ENCODE data around the gene ZMYND11.

The ZMYND11 gene

DNA sequence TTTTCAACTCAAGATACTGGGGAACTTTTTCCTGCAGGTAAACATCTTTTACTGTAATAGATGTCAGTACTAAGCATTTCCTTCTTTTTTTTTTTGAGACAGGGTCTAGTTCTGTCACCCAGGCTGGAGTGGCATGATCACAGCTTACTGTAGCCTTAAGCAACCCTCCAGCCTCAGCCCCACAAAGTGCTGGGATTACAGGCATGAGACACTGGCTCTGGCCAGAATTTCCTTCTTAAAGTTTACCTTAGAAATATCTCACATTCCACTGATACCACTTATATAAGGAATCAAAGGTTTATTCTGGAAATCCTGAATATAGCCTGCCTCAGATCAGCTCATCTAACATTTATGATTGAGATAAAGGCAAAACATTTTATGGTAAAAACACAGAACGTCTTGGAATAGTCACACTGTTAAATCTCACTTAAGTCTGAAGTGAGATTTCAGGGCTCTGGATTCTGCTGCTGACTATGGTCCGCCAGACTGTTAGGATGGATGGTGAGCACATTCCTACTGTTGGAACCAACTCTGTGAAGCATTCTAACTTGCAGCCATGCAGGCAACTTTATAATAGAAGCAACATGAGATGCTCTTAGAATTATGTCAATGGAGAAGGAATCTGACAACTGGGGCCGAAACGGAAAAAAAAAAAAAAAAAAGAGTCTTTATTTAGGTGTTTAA is 151.9 kb downstream of the ZMYND11 start:
- no peak overlapping the region for H3K4me3 ChIP-seq (ENCODE audit: low read depth, low read length)
- TF ChIP-seq, protein P1, sequence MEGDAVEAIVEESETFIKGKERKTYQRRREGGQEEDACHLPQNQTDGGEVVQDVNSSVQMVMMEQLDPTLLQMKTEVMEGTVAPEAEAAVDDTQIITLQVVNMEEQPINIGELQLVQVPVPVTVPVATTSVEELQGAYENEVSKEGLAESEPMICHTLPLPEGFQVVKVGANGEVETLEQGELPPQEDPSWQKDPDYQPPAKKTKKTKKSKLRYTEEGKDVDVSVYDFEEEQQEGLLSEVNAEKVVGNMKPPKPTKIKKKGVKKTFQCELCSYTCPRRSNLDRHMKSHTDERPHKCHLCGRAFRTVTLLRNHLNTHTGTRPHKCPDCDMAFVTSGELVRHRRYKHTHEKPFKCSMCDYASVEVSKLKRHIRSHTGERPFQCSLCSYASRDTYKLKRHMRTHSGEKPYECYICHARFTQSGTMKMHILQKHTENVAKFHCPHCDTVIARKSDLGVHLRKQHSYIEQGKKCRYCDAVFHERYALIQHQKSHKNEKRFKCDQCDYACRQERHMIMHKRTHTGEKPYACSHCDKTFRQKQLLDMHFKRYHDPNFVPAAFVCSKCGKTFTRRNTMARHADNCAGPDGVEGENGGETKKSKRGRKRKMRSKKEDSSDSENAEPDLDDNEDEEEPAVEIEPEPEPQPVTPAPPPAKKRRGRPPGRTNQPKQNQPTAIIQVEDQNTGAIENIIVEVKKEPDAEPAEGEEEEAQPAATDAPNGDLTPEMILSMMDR (IDR thresholded peaks at IDR 0.05; ENCODE audit: low read depth, low read length): no peak
- peak; percentile 26 for DNase-seq (ENCODE audit: low read depth, low spot score)
- in situ Hi-C loops (cut with HindIII; ENCODE audit: low sequenced_read_pairs): no loop called here

- no peak for DNase-seq (ENCODE audit: low read depth, low spot score)
- TF ChIP-seq, protein P1 (IDR thresholded peaks at IDR 0.05; ENCODE audit: low read depth, low read length): peak; percentile 26
- H3K4me3 ChIP-seq (ENCODE audit: low read depth, low read length): no peak overlapping the region
- in situ Hi-C loops (cut with HindIII; ENCODE audit: low sequenced_read_pairs): no loop called here
These were observed 152.6 kb downstream of the ZMYND11 start for GRCh38 chr10:287814-288213.

- TF ChIP-seq, protein P1 (IDR thresholded peaks at IDR 0.05; ENCODE audit: low read depth, low read length): no peak
- in situ Hi-C loops (cut with HindIII; ENCODE audit: low sequenced_read_pairs): no loop called here
- no peak overlapping the region for H3K4me3 ChIP-seq (ENCODE audit: low read depth, low read length)
- no peak for DNase-seq (ENCODE audit: low read depth, low spot score)
These were observed 153.3 kb downstream of the ZMYND11 start for GRCh38 chr10:288316-289200.

DNA sequence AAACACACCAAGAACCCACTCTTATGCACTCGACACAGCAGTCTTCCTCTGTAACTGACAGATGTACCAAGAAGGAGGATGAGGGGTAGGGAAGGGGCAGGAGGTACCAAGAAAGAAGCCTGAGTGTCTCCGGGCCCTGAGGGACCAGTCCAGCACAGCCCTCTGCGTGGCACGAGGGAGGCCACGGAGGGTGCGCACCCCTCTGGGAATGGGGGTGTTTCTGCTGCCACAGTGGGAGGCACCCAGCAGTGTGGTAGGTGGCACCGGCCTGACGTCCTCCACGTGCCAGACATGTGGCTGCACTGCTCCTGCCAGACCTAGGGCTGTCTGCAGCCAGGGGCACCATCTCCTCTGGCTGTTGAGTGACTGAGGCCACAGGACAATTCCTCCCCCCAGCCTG is 154.3 kb downstream of the ZMYND11 start:
- in situ Hi-C loops (cut with HindIII; ENCODE audit: low sequenced_read_pairs): no loop called here
- H3K4me3 ChIP-seq (ENCODE audit: low read depth, low read length): no peak overlapping the region
- TF ChIP-seq, protein P1 (IDR thresholded peaks at IDR 0.05; ENCODE audit: low read depth, low read length): no peak
- no peak for DNase-seq (ENCODE audit: low read depth, low spot score)

- H3K4me3 ChIP-seq (ENCODE audit: low read depth, low read length): no peak overlapping the region
- no peak for DNase-seq (ENCODE audit: low read depth, low spot score)
- TF ChIP-seq, protein P1 (IDR thresholded peaks at IDR 0.05; ENCODE audit: low read depth, low read length): no peak
- in situ Hi-C loops (cut with HindIII; ENCODE audit: low sequenced_read_pairs): no loop called here
These were observed 154.9 kb downstream of the ZMYND11 start for GRCh38 chr10:290026-290725.

DNA sequence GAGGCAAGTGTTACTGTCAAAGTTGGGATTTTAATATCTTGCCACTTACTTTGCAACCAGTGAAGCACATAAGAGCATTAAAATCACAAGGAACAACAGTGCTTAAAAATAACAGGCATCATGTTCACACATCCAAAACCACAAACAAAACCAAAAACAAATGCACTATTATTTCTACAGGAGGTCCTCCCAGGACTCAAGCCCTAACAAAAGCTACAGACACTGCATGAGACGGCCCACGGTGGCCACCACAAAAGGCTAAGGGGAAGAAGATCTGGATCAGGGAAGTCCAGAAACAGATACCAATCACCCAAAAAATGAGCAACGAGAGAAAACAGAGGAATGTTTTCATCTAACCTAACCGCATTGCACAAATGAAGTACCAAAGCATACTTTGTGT is 158.4 kb downstream of the ZMYND11 start:
- in situ Hi-C loops (cut with HindIII; ENCODE audit: low sequenced_read_pairs): no loop called here

More for the DNA sequence above, 158.4 kb downstream of the ZMYND11 start:
- TF ChIP-seq, protein P1 (IDR thresholded peaks at IDR 0.05; ENCODE audit: low read depth, low read length): no peak
- DNase-seq (ENCODE audit: low read depth, low spot score): no peak
- no peak overlapping the region for H3K4me3 ChIP-seq (ENCODE audit: low read depth, low read length)

All from astrocyte of the spinal cord (primary cell).